ENCODE measurements around the gene KIR3DL2. TPM values are rescaled to one million over a fixed set of nuclear protein-coding genes. Genes with fewer than 3 reads are reported as not detected.

Gene KIR3DL2
- total RNA-seq, result not detected in 2 replicates

DNA sequence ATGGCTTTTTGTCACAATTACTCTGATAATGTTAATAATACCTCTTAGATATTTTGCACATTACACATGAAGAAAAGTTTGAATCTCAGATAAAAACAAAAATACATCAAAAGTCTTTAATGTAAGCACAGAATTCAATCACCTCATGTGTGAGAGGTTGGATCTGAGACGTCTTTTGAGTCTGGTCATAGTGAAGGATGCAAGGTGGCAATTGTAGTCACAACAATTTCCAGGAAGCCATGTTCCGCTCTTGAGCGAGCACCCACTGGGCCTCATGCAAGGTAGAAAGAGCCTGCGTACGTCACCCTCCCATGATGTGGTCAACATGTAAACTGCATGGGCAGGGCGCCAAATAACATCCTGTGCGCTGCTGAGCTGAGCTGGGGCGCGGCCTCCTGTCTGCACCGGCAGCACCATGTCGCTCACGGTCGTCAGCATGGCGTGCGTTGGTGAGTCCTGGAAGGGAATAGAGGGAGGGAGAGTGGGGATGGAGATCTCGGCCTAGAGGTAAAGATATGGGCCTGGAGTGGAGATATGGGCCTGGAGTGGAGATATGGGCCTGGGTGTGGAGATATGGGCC, at the start of gene KIR3DL2:
TSS of gene KIR3DL2 (plus strand) at position 383 of the 580 bp plus-strand sequence. CDS start at position 416, 33 bp downstream.

DNA sequence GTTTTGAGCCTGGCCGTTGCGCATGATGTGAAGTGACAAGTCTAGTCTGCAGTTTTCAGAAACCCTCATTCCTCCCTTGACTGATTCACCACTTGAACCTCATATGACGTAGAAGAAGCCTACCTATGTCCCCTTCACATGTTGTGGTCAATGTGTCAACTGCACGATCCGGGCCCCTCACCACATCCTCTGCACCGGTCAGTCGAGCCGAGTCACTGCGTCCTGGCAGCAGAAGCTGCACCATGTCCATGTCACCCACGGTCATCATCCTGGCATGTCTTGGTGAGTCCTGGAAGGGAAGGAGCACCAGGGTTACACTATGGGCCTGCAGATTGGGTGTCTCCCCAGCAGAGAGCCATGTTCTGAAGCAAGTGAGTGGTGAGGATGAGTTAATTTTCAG, 46.8 kb upstream of the KIR3DL2 start, which contains the start of gene KIR2DL4:
TSS of gene KIR2DL4 (plus strand) at position 201 of the 400 bp plus-strand sequence. CDS start at position 243, 42 bp downstream.

DNA sequence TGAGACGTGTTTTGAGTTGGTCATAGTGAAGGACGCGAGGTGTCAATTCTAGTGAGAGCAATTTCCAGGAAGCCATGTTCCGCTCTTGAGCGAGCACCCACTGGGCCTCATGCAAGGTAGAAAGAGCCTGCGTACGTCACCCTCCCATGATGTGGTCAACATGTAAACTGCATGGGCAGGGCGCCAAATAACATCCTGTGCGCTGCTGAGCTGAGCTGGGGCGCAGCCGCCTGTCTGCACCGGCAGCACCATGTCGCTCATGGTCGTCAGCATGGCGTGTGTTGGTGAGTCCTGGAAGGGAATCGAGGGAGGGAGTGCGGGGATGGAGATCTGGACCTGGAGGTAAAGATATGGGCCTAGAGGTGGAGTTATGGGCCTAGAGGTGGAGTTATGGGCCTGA, 34.0 kb upstream of the KIR3DL2 start, which contains the start of gene KIR3DL1:
TSS of gene KIR3DL1 (plus strand) at position 218 of the 400 bp plus-strand sequence.

DNA sequence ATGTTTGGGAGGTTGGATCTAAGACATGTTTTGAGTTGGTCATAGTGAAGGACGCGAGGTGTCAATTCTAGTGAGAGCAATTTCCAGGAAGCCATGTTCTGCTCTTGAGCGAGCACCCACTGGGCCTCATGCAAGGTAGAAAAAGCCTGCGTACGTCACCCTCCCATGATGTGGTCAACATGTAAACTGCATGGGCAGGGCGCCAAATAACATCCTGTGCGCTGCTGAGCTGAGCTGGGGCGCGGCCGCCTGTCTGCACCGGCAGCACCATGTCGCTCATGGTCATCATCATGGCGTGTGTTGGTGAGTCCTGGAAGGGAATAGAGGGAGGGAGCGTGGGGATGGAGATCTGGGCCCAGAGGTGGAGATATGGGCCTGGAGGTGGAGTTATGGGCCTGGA, 17.7 kb upstream of the KIR3DL2 start, which contains the start of gene KIR2DS4:
TSS of gene KIR2DS4 (plus strand) at position 181 of the 400 bp plus-strand sequence.

DNA sequence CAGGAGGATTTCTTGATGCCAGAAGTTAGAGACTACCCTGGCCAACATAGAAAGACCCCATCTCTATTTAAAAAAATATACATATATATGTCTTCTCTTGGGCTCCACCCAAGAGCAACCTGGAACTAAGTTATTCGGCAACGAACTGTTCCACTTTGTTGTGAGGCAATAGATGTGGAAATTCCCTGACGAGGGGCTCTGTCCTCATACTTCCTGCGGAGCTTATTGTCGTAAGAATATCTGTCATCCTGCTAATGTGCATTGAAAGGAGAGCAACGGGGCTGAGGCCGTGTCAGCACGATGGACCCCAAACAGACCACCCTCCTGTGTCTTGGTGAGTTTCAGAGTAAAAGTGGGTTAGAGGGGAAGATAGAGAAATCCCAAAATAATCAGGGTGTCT, 23.7 kb downstream of the KIR3DL2 start, which contains the start of gene FCAR:
TSS of gene FCAR (plus strand) at position 246 of the 400 bp plus-strand sequence. CDS start at position 301, 55 bp downstream.

DNA sequence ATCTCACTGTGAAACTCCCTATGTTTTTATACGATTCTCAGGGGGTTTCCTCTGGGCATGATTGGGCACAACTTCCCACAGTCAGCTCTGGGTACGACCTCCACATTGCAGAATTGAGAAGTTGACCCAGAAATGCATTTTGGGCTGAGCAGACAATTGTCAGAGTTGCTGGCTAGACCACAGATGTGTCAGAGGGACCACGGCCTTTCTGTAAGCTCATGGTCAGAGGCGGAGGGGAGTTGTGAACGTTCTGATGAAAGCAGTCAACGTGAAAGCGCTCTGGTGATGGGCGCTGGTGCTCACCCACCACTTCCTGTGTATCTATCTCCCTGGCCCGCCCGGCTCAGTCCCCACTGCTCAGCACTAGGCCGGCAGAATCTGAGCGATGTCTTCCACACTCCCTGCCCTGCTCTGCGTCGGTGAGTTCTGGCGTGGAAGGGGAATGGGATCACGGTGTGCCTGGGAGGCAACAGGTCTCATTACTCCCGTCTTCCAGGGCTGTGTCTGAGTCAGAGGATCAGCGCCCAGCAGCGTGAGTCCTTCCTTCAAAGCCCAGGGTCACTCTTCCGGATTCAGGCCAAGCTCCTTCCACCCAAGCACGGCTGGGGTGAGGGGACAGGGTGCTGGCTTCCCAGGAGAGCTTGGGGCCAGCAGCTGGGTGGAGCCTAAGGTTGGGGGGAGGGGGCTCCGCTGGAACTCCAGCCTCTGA, 55.7 kb downstream of the KIR3DL2 start, which contains the start of gene NCR1:
TSS of gene NCR1 (plus strand) at position 346 of the 709 bp plus-strand sequence. CDS start at position 386, 40 bp downstream.

Other genes starting within 250 kb of the KIR3DL2 start
- gene LILRB1, start 220.0 kb upstream of the KIR3DL2 start, total RNA-seq, result not detected in 2 replicates
- not detected in 2 replicates for gene LILRB4, start 187.5 kb upstream of the KIR3DL2 start, total RNA-seq
- gene KIR3DL3, start 126.0 kb upstream of the KIR3DL2 start, total RNA-seq, result not detected in 2 replicates
- gene KIR2DL3, start 111.9 kb upstream of the KIR3DL2 start, total RNA-seq, result not detected in 2 replicates
- gene KIR2DL1, start 80.7 kb upstream of the KIR3DL2 start, total RNA-seq, result not detected in 2 replicates
- gene KIR2DL4, start 46.8 kb upstream of the KIR3DL2 start, total RNA-seq, result not detected in 2 replicates
- not detected in 2 replicates for gene KIR3DL1, start 34.0 kb upstream of the KIR3DL2 start, total RNA-seq
- not detected in 2 replicates for gene KIR2DS4, start 17.8 kb upstream of the KIR3DL2 start, total RNA-seq
- not detected in 2 replicates for gene FCAR, start 23.8 kb downstream of the KIR3DL2 start, total RNA-seq
- not detected in 2 replicates for gene NCR1, start 55.7 kb downstream of the KIR3DL2 start, total RNA-seq
- gene NLRP7, start 97.1 kb downstream of the KIR3DL2 start, total RNA-seq, result not detected in 2 replicates
- not detected in 2 replicates for gene NLRP2, start 115.9 kb downstream of the KIR3DL2 start, total RNA-seq
- not detected in 2 replicates for gene GP6, start 187.8 kb downstream of the KIR3DL2 start, total RNA-seq
- 9.4 and 10.8 TPM in 2 replicates for gene RDH13, start 212.7 kb downstream of the KIR3DL2 start, total RNA-seq
- 0.90 and 4.9 TPM in 2 replicates for gene EPS8L1, start 225.4 kb downstream of the KIR3DL2 start, total RNA-seq